CD4-positive, alpha-beta T cell treated with Interleukin-17A for 4 hours (primary cell): Measurements from ENCODE around the gene IFNB1.

Experiments
- DNase-seq: peaks from one replicate; pipeline ENCODE4 v3.0.0-alpha.2; 2020; ENCODE audit warnings: mixed read lengths

IFNB1 gene

GRCh38 chr9:21077781-21078180 lies at the start of gene IFNB1:
Gene IFNB1, minus strand, starts transcription at chr9:21077942. Its CDS starts 73 bp downstream, at chr9:21077869.
- no peak for DNase-seq

GRCh38 chr9:21121595-21122251 lies 44.0 kb upstream of the IFNB1 start:
- no peak for DNase-seq

- no peak for DNase-seq
These were observed 43.3 kb upstream of the IFNB1 start for GRCh38 chr9:21121079-21121478.

- no peak for DNase-seq
These were observed 41.5 kb upstream of the IFNB1 start for GRCh38 chr9:21119093-21119770.

GRCh38 chr9:21114311-21114710 lies 36.6 kb upstream of the IFNB1 start:
- DNase-seq, result no peak

- peak; percentile 17 for DNase-seq
These were observed 33.2 kb upstream of the IFNB1 start for GRCh38 chr9:21110708-21111576.

- DNase-seq, result no peak
These were observed 27.0 kb upstream of the IFNB1 start for GRCh38 chr9:21104787-21105186.

GRCh38 chr9:21102305-21102704 lies 24.6 kb upstream of the IFNB1 start:
- DNase-seq, result no peak

GRCh38 chr9:21097817-21098216 lies 20.1 kb upstream of the IFNB1 start:
- DNase-seq, result no peak

GRCh38 chr9:21096901-21097255 lies 19.1 kb upstream of the IFNB1 start:
- DNase-seq, result no peak

GRCh38 chr9:21096172-21096900 lies 18.6 kb upstream of the IFNB1 start:
- peak; percentile 16 for DNase-seq

- no peak for DNase-seq
These were observed 17.8 kb upstream of the IFNB1 start for GRCh38 chr9:21095561-21095960.

GRCh38 chr9:21086538-21086937 lies 8.8 kb upstream of the IFNB1 start:
- DNase-seq, result no peak

- no peak for DNase-seq
These were observed 7.3 kb upstream of the IFNB1 start for GRCh38 chr9:21085005-21085404.

GRCh38 chr9:21084242-21084850 lies 6.6 kb upstream of the IFNB1 start:
- DNase-seq, result no peak

GRCh38 chr9:21082671-21083070 lies 4.9 kb upstream of the IFNB1 start:
- DNase-seq, result no peak

GRCh38 chr9:21081999-21082398 lies 4.3 kb upstream of the IFNB1 start:
- no peak for DNase-seq

- DNase-seq, result no peak
These were observed 3.7 kb upstream of the IFNB1 start for GRCh38 chr9:21081451-21081850.

- no peak for DNase-seq
These were observed 3.1 kb upstream of the IFNB1 start for GRCh38 chr9:21080793-21081192.

GRCh38 chr9:21078702-21079101 lies 960 bp upstream of the IFNB1 start:
- DNase-seq, result no peak

- DNase-seq, result no peak
These were observed 2.3 kb downstream of the IFNB1 start for GRCh38 chr9:21075484-21075883.

GRCh38 chr9:21070906-21071305 lies 6.8 kb downstream of the IFNB1 start:
- no peak for DNase-seq

- DNase-seq, result no peak
These were observed 7.6 kb downstream of the IFNB1 start for GRCh38 chr9:21070171-21070571.
